ENCODE data around the gene EXOC3L2.

GRCh38 chr19:45247136-45247535 lies 1.9 kb upstream of the EXOC3L2 start:
- TF ChIP-seq, protein P1, sequence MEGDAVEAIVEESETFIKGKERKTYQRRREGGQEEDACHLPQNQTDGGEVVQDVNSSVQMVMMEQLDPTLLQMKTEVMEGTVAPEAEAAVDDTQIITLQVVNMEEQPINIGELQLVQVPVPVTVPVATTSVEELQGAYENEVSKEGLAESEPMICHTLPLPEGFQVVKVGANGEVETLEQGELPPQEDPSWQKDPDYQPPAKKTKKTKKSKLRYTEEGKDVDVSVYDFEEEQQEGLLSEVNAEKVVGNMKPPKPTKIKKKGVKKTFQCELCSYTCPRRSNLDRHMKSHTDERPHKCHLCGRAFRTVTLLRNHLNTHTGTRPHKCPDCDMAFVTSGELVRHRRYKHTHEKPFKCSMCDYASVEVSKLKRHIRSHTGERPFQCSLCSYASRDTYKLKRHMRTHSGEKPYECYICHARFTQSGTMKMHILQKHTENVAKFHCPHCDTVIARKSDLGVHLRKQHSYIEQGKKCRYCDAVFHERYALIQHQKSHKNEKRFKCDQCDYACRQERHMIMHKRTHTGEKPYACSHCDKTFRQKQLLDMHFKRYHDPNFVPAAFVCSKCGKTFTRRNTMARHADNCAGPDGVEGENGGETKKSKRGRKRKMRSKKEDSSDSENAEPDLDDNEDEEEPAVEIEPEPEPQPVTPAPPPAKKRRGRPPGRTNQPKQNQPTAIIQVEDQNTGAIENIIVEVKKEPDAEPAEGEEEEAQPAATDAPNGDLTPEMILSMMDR (conservative IDR thresholded peaks at IDR 0.05; ENCODE audit: low read depth, low read length), result no peak
- TF ChIP-seq EZH2 (IDR thresholded peaks at IDR 0.05; ENCODE audit: low read length, unreplicated experiment), result no peak
